Keratinocyte (primary cell): ENCODE results near the gene PKNOX2. TPM values are rescaled to one million over a fixed set of nuclear protein-coding genes. Genes with fewer than 3 reads are reported as not detected.

Source experiments
- DNase-seq: peaks from one replicate; pipeline ENCODE4 v3.0.0-alpha.2; 2011; ENCODE audit warnings: low read depth, missing footprints, low spot score
- FAIRE-seq: peaks from 2 replicates; lab custom pipeline; 2011; peaks lifted over from hg19 to GRCh38; lab: Jason Lieb, UNC
- H2AFZ ChIP-seq: 2 replicates; pipeline ENCODE4 v1.6.0; 2012; ENCODE audit warnings: low read length, control low read depth, inconsistent platforms; ENCODE audit not compliant: control insufficient read depth
- H3K27ac ChIP-seq: 2 replicates; pipeline ENCODE4 v1.5.1; 2011; ENCODE audit warnings: low read length; ENCODE audit not compliant: control insufficient read depth, insufficient read depth
- H3K27me3 ChIP-seq: 3 replicates; pipeline ENCODE4 v1.6.0; 2011; ENCODE audit warnings: low read length; ENCODE audit not compliant: control insufficient read depth, insufficient read depth; ENCODE audit errors: extremely low read depth
- H3K36me3 ChIP-seq, 2 experiments: 2 replicates in 1 of 2; 3 replicates in 1 of 2; pipeline ENCODE4 v1.5.1; 2011; ENCODE audit warnings: low read length in 2 of 2, mild to moderate bottlenecking in 1 of 2; ENCODE audit not compliant: control insufficient read depth in 2 of 2, insufficient read depth in 2 of 2; ENCODE audit errors: extremely low read depth in 1 of 2
- H3K4me1 ChIP-seq: 3 replicates; pipeline ENCODE4 v1.5.1; 2011; ENCODE audit warnings: low read length; ENCODE audit not compliant: control insufficient read depth, insufficient read depth; ENCODE audit errors: extremely low read depth
- H3K4me2 ChIP-seq: 3 replicates; pipeline ENCODE4 v1.6.0; 2011; ENCODE audit warnings: low read depth, low read length; ENCODE audit not compliant: control insufficient read depth, insufficient read depth; ENCODE audit errors: extremely low read depth
- H3K4me3 ChIP-seq, 3 experiments: fragments of 200-600 bp in 1 of 3; sonication (generic) in 1 of 3; 2 replicates in 2 of 3; 3 replicates in 1 of 3; pipeline ENCODE4 v1.5.1; 2011 to 2016; ENCODE audit warnings: low read length in 3 of 3, mild to moderate bottlenecking in 3 of 3, control low read depth in 2 of 3, inconsistent platforms in 1 of 3, low read depth in 1 of 3, mixed read lengths in 1 of 3, mixed run types in 1 of 3, moderate library complexity in 1 of 3; ENCODE audit not compliant: control insufficient read depth in 2 of 3, insufficient read depth in 2 of 3; ENCODE audit errors: extremely low read depth in 1 of 3
- H3K79me2 ChIP-seq: 2 replicates; pipeline ENCODE4 v1.6.0; 2012; ENCODE audit warnings: low read length; ENCODE audit not compliant: control insufficient read depth, insufficient read depth
- H3K9ac ChIP-seq: 3 replicates; pipeline ENCODE4 v1.6.0; 2011; ENCODE audit warnings: low read length; ENCODE audit not compliant: control insufficient read depth, insufficient read depth; ENCODE audit errors: extremely low read depth
- H3K9me1 ChIP-seq: 3 replicates; pipeline ENCODE4 v1.6.0; 2011; ENCODE audit warnings: low read length; ENCODE audit not compliant: control insufficient read depth, insufficient read depth; ENCODE audit errors: extremely low read depth
- H3K9me3 ChIP-seq: 2 replicates; pipeline ENCODE4 v1.5.1; 2012; ENCODE audit warnings: low read depth, low read length; ENCODE audit not compliant: control insufficient read depth
- H4K20me1 ChIP-seq: 3 replicates; pipeline ENCODE4 v1.6.0; 2011; ENCODE audit warnings: low read length; ENCODE audit not compliant: control insufficient read depth, insufficient read depth; ENCODE audit errors: extremely low read depth
- CTCF ChIP-seq, 3 experiments: IDR thresholded peaks in 1 of 3; conservative IDR thresholded peaks in 1 of 3; optimal IDR thresholded peaks in 1 of 3; 2 replicates in 2 of 3; 3 replicates in 1 of 3; pipeline versions ENCODE3 to v1.5.1; 2011; ENCODE audit warnings: low read length in 3 of 3, mild to moderate bottlenecking in 3 of 3, moderate library complexity in 2 of 3, control low read depth in 1 of 3, inconsistent platforms in 1 of 3; ENCODE audit not compliant: insufficient read depth in 2 of 3; ENCODE audit errors: extremely low read depth in 1 of 3
- EZH2 ChIP-seq: IDR thresholded peaks from one replicate; pipeline ENCODE4 v1.6.1; 2012; ENCODE audit warnings: inconsistent platforms, mild to moderate bottlenecking, low read length, moderate library complexity
- dilution Hi-C: fragments of 300-500 bp; cut with MboI; formaldehyde crosslinking; loops from one replicate; pipeline ENCODE4 v1.7.0; 2020; ENCODE audit warnings: low sequenced_read_pairs; ENCODE audit not compliant: extremely low pct_ligation_motif_present
- polyA plus RNA-seq, 5 experiments: library from polyadenylated mRNA; depleted of rRNA in 3 of 5; stranded (reverse) in 3 of 5; stranded (forward) in 1 of 5; unstranded in 1 of 5; fragments of >200 nt; gene quantifications; 1 replicate in 1 of 5; 2 replicates in 3 of 5; 3 replicates in 1 of 5; pipeline versions ENCODE4 v1.2.1 to v1.2.3, GENCODE V29; 2011 to 2012; ENCODE audit warnings: missing spikeins in 2 of 5, low read depth in 1 of 5, low replicate concordance in 1 of 5

PKNOX2 gene
- polyA plus RNA-seq, 1 donor (not counting 4 experiments of a cell fraction or from before 2014, with no cell fraction given), result 0.05 TPM

GRCh38 chr11:125199915-125200314, 35.4 kb downstream of the PKNOX2 start:
- DNase-seq (no peak), FAIRE-seq (no peak)
- Histone ChIP-seq H3K9me1 (no peaks in the 10 kb centered on the region), H3K27me3 (peaks cover 8% of the 10 kb centered on the region), H3K79me2 (no peaks in the 10 kb centered on the region), H3K9me3 (no peaks in the 10 kb centered on the region), H3K4me2 (no peak overlapping the region), H2AFZ (no peak overlapping the region), H3K9ac (no peak overlapping the region), H3K36me3 (no peaks in the 10 kb centered on the region), H3K27ac (no peak overlapping the region), H3K4me3 (no peak overlapping the region), H3K4me1 (no peaks in the 10 kb centered on the region), H4K20me1 (no peaks in the 10 kb centered on the region)
- dilution Hi-C loops, result no loop called here
- TF ChIP-seq EZH2 (no peak), CTCF (optimal IDR thresholded peaks at IDR 0.05 in 1 of 3, IDR thresholded peaks at IDR 0.05 in 1 of 3, conservative IDR thresholded peaks at IDR 0.05 in 1 of 3; ENCODE audit: extremely low read depth in 1 of 3, insufficient read depth in 2 of 3, low read length in 3 of 3) (no peak)

GRCh38 chr11:125200441-125200840, 35.9 kb downstream of the PKNOX2 start:
- no peak overlapping the region for H3K9ac ChIP-seq
- H3K9me3 ChIP-seq, result no peaks in the 10 kb centered on the region
- H3K36me3 ChIP-seq, result no peaks in the 10 kb centered on the region
- H2AFZ ChIP-seq, result no peak overlapping the region
- H3K79me2 ChIP-seq, result no peaks in the 10 kb centered on the region
- H3K27me3 ChIP-seq, result peaks cover 5% of the 10 kb centered on the region
- DNase-seq (no peak), FAIRE-seq (no peak)
- no peak for TF ChIP-seq EZH2
- TF ChIP-seq CTCF (optimal IDR thresholded peaks at IDR 0.05 in 1 of 3, IDR thresholded peaks at IDR 0.05 in 1 of 3, conservative IDR thresholded peaks at IDR 0.05 in 1 of 3; ENCODE audit: extremely low read depth in 1 of 3, insufficient read depth in 2 of 3, low read length in 3 of 3), result no peak
- no peak overlapping the region for H3K4me3 ChIP-seq
- H3K27ac ChIP-seq, result no peak overlapping the region
- no peak overlapping the region for H3K4me2 ChIP-seq
- H4K20me1 ChIP-seq, result no peaks in the 10 kb centered on the region
- no peaks in the 10 kb centered on the region for H3K4me1 ChIP-seq
- dilution Hi-C loops, result no loop called here
- H3K9me1 ChIP-seq, result no peaks in the 10 kb centered on the region
